ENCODE measurements around the gene JRKL.

GRCh38 chr11:96361778-96362177, 28.0 kb upstream of the JRKL start:
- TF ChIP-seq CTCF (IDR thresholded peaks at IDR 0.05; ENCODE audit: low read length) (no peak), EZH2phosphoT487 (IDR thresholded peaks at IDR 0.05; ENCODE audit: low read length) (no peak), EZH2 (optimal IDR thresholded peaks at IDR 0.05; ENCODE audit: low read depth, low read length) (no peak)

Data from MM.1S (cell line).